ENCODE measurements around the gene CKLF.
A peak's percentile ranks its signal among the peaks of the same experiment; 100 is the strongest.

The CKLF gene

GRCh38 chr16:66539623-66540469, 12.5 kb upstream of the CKLF start:
- H3K4me2 ChIP-seq (ENCODE audit: low read length): peak overlapping the region; percentile 59
- TF ChIP-seq EZH2phosphoT487 (IDR thresholded peaks at IDR 0.05; ENCODE audit: borderline replicate concordance, low read length) (no peak), CTCF (IDR thresholded peaks at IDR 0.05; ENCODE audit: low read depth, low read length, poor library complexity, severe bottlenecking) (no peak)
- H3K36me3 ChIP-seq (ENCODE audit: control insufficient read depth, low read length): no peaks in the 10 kb centered on the region
- peaks cover 40% of the 10 kb centered on the region for H3K4me1 ChIP-seq (ENCODE audit: control insufficient read depth, low read length)
- H3K27ac ChIP-seq (ENCODE audit: low read depth, low read length): no peak overlapping the region
- no peaks in the 10 kb centered on the region for H3K9me3 ChIP-seq (ENCODE audit: control insufficient read depth, insufficient read depth, low read length)
- H3F3A ChIP-seq (ENCODE audit: control insufficient read depth, insufficient read depth): peaks cover 8% of the 10 kb centered on the region
- peak overlapping the region; percentile 25; the same call in 1 of the 2 replicates for H3K4me3 ChIP-seq (ENCODE audit: low read length)
- H3K9me2 ChIP-seq (replicated peaks; ENCODE audit: control insufficient read depth, low read length): no peaks in the 10 kb centered on the region
- H4K20me1 ChIP-seq (ENCODE audit: control insufficient read depth, insufficient read depth, low read depth, low read length): no peaks in the 10 kb centered on the region
- H3K79me2 ChIP-seq (ENCODE audit: control insufficient read depth, low read length): no peaks in the 10 kb centered on the region
- H3K27me3 ChIP-seq (ENCODE audit: control insufficient read depth, low read length): no peaks in the 10 kb centered on the region

GRCh38 chr16:66541388-66542355, 10.7 kb upstream of the CKLF start:
- H4K20me1 ChIP-seq (ENCODE audit: control insufficient read depth, insufficient read depth, low read depth, low read length): no peaks in the 10 kb centered on the region
- H3K9me2 ChIP-seq (replicated peaks; ENCODE audit: control insufficient read depth, low read length): no peaks in the 10 kb centered on the region
- H3K27me3 ChIP-seq (ENCODE audit: control insufficient read depth, low read length): no peaks in the 10 kb centered on the region
- H3K4me1 ChIP-seq (ENCODE audit: control insufficient read depth, low read length): peaks cover 58% of the 10 kb centered on the region
- TF ChIP-seq CTCF (IDR thresholded peaks at IDR 0.05; ENCODE audit: low read depth, low read length, poor library complexity, severe bottlenecking) (no peak), EZH2phosphoT487 (IDR thresholded peaks at IDR 0.05; ENCODE audit: borderline replicate concordance, low read length) (no peak)
- no peak overlapping the region for H3K4me2 ChIP-seq (ENCODE audit: low read length)
- H3K9me3 ChIP-seq (ENCODE audit: control insufficient read depth, insufficient read depth, low read length): no peaks in the 10 kb centered on the region
- peaks cover 8% of the 10 kb centered on the region for H3F3A ChIP-seq (ENCODE audit: control insufficient read depth, insufficient read depth)
- H3K4me3 ChIP-seq (ENCODE audit: low read length): no peak overlapping the region
- no peaks in the 10 kb centered on the region for H3K79me2 ChIP-seq (ENCODE audit: control insufficient read depth, low read length)
- no peaks in the 10 kb centered on the region for H3K36me3 ChIP-seq (ENCODE audit: control insufficient read depth, low read length)
- no peak overlapping the region for H3K27ac ChIP-seq (ENCODE audit: low read depth, low read length)

GRCh38 chr16:66542396-66542795, 10.0 kb upstream of the CKLF start:
- no peak overlapping the region for H3K27ac ChIP-seq (ENCODE audit: low read depth, low read length)

More at GRCh38 chr16:66542396-66542795, 10.0 kb upstream of the CKLF start:
- H3K4me2 ChIP-seq (ENCODE audit: low read length): no peak overlapping the region
- no peaks in the 10 kb centered on the region for H4K20me1 ChIP-seq (ENCODE audit: control insufficient read depth, insufficient read depth, low read depth, low read length)
- TF ChIP-seq CTCF (IDR thresholded peaks at IDR 0.05; ENCODE audit: low read depth, low read length, poor library complexity, severe bottlenecking) (no peak), EZH2phosphoT487 (IDR thresholded peaks at IDR 0.05; ENCODE audit: borderline replicate concordance, low read length) (no peak)
- no peaks in the 10 kb centered on the region for H3K27me3 ChIP-seq (ENCODE audit: control insufficient read depth, low read length)
- peaks cover 65% of the 10 kb centered on the region for H3K4me1 ChIP-seq (ENCODE audit: control insufficient read depth, low read length)
- no peaks in the 10 kb centered on the region for H3K9me2 ChIP-seq (replicated peaks; ENCODE audit: control insufficient read depth, low read length)
- peaks cover 8% of the 10 kb centered on the region for H3F3A ChIP-seq (ENCODE audit: control insufficient read depth, insufficient read depth)
- H3K36me3 ChIP-seq (ENCODE audit: control insufficient read depth, low read length): no peaks in the 10 kb centered on the region
- no peaks in the 10 kb centered on the region for H3K9me3 ChIP-seq (ENCODE audit: control insufficient read depth, insufficient read depth, low read length)
- H3K79me2 ChIP-seq (ENCODE audit: control insufficient read depth, low read length): no peaks in the 10 kb centered on the region
- H3K4me3 ChIP-seq (ENCODE audit: low read length): no peak overlapping the region
